GM18868 (cell line): Measurements from ENCODE around the gene CLEC2D.
"Not testable (repeated sequence)": the region's sequence is repeated elsewhere in the genome, so short reads cannot be mapped to it uniquely, and the experiment has no call there.

Experiments used
- ATAC-seq: cut with Tn5 transposase; IDR thresholded peaks from one replicate; pipeline ENCODE4 v1.9.1; 2021; ENCODE audit warnings: mild to moderate bottlenecking, moderate library complexity; ENCODE audit not compliant: unreplicated experiment

Gene CLEC2D

DNA sequence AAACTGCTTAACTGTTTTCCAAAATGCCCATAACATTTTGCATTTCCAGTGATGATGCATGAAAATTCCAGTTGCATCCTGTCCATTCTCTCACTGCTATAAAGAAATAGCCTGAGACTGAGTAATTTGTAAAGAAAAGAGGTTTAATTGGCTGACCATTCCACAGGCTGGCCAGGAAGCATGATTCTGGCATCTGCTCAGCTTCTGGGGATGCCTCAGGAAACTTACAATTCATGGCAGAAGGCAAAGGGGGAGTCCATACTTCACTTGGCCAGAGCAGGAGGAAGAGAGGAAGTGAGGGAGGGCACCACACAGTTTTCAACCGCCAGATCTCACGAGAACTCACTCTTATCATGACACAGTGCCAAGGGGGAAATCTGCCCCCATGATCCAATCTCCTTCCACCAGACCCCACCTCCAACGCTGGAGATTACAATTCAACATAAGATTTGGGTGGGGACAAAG is 18.2 kb upstream of the CLEC2D start:
- no peak for ATAC-seq

DNA sequence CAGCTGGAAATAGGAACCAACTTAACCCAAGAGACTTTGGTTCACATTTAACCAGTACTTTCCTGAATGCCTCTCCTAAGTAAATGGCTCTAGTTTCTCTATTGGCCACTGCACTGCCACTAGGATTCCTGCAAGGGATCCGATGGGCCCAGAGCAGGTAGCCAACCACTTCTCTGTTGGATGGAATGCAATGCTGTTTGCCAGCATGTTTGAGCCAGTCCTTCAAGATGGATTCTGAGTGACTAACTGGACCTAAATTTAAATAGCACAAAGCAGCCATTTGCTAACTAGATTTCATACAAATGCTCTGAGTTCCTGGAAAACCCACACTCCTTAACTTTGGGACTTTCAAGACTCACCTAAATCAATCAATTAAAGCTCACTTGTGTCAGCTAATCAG is 9.5 kb upstream of the CLEC2D start:
- no peak for ATAC-seq

DNA sequence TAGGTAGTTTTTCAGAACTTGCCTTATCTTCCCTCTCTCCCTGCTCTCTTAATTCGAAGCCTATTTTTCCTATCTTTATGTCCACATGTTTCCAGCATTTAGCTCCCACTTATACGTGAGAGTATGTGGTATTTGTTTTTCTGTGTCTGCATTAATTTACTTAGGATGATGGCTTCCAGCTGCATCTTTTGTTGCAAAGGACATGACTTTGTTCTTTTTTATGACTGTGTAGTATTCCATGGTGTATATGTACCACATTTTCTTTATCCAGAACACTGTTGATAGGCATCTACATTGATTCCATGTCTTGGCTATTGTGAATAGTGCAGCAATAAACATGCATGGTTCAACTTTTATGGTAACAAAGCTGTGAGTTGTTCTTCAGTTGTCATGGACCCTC is 7.8 kb upstream of the CLEC2D start:
- ATAC-seq, result no peak

DNA sequence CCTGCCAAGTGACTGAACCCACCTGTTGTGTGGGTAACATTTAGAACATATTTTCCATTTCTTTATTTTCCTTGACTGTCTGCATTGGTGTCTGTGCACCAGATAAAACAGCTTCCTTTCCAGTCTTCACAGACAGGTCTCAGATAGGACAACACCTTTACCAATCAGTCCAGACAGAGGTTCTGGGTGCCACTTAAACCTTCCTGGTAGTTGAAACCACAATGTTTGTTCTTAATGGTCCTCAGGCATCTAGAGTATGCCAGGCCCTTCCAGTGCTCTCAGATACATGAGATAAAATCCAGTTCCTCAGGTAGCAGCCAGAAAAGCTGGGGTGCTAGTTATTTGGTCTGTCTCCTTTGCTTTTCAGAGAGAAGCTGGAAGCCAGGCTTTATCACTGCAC is 7.0 kb upstream of the CLEC2D start:
- ATAC-seq, result no peak

DNA sequence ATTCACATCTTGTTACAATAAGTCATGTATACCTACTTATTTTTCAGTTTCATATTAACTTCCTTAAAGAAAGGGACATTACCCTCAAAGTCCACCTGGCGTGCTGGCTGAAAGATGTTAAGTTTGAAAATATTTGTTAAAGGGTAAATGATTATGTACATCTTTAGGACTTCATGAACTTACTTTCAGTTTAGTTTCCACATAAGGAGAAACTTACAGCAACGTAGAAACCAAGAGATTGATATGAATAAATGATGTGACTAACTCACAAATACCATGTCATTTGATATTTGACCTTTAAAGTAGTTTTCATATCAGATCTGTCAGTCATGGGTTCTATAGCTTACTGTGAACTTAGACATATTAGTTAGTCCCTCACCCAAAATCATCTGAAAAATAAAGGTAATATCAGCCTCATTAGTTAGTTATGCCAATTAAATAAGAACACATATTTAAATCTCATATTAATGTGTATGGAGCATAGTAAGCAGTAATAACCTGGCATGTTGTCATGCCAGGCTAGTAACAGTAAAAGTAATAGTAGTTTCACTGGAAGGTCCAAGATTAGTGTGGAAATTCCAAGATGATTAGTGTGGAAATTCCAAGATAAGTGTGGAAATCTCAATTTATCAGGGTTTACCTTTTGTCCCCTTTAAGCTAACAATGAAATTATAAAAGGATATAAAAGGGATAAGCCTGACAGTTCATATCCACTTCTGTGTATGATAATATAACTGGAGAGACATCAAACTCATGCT is 1.9 kb upstream of the CLEC2D start:
- ATAC-seq, result no peak

DNA sequence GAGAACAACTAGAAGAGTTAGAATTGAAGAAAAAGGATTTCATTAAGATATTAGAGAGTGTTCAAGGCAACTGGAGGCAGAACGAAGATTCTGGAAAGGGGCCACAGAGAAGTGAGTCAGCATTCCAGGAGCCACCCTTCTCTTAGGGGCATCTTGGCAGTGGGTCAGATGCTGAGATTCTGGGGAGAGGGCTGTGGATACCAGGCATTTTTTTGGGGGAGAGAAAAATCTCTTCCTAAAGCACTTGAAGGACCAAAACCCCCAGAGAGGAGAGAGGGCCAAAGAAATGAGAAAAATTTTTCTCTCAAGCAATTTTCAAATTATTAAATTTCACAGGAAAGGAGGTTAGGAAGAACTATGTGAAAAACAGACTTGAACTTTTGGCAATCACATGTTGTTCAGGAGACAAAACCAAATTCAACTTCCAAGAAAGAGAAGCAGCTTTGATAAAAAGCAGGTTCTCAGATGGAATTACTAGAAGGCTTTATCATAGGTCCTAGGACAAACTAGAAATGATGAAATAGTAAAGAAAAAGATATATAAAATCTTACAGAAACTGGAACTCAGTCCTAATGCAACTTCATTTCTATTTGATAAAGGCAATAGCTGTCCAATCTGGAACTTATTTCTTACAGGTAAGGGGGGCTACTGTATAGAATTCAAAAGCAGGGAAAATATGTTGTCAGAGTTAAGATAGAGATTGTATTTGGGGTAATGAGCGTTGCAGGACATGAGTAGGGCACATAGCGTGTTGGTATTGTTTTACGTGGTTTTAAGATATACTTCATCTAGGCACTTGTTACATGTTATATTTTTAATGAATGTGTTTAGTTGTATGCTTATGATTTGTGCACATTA is 1.1 kb upstream of the CLEC2D start:
- no peak for ATAC-seq

DNA sequence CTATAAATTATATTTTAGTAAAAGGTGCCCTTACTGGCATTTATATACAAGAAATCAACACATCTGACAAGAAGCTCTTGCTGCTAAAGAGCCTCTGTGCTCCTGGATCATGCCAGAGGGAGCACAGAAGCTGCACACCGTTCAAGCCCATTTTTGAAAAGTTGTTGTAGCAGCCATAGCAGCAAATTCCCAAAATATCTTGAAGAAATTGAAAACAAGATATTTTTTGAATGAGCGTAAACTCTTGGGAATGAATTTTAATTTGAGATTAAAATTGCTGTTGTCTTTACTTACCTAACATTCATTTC is 540 bp upstream of the CLEC2D start:
- no peak for ATAC-seq

DNA sequence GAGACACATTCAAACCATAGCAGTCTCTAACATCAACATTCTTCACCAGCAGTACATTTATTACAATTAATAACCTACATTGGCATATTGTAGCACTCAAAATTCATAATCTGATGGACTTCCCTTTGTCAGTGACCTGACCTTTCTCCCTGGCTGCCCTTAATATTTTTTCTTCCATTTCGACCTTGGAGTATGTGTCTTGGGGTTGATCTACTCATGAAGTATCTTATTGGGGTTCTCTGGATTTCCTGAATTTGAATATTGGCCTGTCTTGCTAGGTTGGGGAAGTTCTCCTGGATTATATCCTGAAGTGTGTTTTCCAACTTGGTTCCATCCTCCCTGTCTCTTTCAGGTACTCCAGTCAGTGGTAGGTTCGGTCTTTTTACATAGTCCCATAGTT is 2.8 kb downstream of the CLEC2D start:
- not testable (repeated sequence) for ATAC-seq

DNA sequence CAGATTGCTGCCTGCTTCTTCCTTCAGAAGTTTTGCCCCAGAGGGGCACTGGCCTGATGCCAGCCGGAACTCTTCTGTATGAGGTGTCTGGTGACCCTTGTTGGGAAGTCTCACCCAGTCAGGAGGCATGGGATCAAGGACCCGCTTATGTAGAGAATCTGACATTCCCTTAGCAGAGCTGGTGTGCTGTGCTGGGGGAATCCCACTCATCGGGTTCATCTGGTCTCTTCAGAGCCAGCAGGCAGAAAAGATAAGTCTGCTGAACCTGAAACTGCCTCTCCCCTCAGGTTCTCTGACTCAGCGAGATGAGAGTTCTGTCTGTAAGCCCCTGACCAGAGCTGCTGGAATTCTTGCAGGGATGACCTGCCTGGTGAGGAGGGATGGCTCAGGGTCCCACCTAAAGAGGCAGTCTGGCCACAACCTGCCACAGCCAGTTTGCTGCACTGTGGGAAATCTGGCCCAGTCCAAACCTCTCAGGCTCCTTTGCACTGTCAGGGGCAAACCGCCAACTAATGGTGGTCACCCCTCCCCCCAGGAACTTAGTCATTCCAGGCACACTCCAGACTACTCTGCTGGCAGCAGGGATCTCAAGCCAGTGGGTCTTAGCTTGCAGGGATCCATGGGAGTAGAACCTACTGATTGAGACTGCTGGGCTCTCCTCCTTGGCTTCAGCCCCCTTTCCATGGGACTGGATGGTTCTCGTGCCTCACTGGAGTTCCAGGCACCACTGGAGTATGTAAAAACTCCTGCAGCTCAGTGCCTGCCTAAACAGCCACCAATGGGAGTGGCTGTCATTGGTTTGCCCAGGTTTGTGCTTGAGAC is 4.1 kb downstream of the CLEC2D start:
- ATAC-seq, result peak; percentile 49

DNA sequence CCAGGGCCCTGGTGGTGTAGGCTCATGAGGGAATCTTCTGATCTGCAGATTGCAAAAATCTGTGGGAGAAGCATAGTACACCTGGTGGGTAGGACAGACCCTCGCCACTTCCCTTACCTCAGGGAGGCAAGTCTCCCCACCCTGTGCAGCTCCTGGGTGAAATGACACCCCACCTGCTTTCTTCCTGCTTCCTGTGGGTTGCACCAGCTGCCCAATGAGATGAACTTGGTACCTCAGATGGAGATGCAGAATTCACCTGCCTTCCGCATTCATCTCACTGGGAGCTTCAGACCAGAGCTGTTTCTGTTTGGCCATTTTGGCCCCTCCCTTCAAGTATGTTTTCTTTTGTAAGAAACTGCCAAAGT is 4.7 kb downstream of the CLEC2D start:
- no peak for ATAC-seq

DNA sequence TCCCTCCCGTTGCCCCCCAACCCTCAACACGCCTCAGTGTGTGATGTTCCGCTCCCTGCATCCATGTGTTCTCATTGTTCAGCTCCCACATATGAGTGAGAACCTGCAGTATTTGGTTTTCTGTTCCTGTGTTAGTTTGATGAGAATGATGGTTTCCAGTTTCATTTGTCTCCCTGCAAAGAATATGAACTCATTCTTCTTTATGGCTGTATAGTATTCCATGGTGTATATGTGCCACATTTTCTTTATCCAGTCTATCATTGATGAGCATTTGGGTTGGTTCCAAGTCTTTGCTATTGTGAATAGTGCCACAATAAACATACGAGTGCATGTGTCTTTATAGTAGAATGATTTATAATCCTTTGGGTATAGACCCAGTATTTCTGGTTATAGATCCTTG is 13.0 kb downstream of the CLEC2D start:
- ATAC-seq, result not testable (repeated sequence)

DNA sequence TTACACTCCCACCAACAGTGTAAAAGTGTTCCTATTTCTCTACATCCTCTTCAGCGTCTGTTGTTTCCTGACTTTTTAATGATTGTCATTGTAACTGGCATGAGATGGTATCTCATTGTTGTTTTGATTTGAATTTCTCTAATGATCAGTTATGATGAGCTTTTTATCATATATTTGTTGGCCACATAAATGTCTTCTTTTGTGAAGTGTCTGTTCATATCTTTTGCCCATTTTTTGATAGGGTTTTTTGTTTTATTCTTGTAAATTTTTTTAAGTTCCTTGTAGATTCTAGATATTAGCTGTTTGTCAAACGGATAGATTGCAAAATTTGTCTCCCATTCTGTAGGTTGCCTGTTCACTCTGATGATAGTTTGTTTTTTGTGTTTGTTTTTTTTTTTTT is 13.4 kb downstream of the CLEC2D start:
- not testable (repeated sequence) for ATAC-seq

DNA sequence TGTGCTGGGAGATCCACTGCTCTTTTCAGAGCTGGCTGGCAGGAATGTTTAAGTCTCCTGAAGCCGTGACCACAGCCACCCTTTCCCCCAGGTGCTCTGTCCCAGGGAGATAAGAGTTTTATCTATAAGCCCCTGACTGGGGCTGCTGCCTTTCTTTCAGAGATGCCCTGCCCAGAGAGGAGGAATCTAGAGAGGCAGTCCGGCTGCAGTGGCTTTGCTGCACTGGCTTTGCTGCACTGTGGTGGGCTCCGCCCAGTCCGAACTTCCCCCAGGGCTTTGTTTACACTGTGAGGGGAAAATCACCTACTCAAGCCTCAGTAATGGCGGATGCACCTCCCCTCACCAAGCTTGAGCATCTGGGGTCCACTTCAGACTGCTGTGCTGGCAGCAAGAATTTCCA is 15.9 kb downstream of the CLEC2D start:
- not testable (repeated sequence) for ATAC-seq

DNA sequence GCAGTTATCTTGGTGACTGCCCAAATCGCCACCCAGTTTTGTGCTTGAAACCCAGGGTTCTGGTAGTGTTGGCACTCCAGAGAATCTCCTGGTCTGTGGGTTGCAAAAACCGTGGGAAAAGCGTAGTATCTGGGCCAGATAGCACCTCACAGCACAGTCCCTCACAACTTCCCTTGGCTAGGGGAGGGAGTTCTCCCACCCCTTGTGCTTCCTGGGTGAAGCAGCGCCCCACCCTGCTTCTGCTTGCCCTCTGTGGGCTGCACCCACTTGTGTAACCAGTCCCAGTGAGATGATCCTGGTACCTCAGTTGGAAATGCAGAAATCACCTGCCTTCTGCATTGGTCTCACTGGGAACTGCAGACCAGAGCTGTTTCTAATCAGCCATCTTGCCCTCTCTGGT is 16.4 kb downstream of the CLEC2D start:
- no peak for ATAC-seq

DNA sequence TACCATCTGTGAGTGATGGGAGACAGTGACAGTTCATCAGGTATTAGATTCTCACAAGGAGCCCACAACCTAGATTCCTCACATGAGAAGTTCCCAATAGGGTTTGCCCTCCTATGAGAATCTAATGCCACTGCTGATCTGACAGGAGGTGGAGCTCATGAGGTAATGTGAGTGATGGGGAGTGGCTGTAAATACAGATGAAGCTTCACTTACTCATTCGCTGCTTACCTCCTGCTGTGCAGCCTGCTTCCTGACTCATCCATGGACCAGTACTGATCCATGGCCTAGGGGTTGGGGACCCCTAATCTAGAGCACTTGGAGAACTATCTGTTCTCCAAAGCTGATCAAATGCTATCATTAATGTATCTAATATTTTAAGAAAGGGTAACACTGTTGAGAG is 17.7 kb downstream of the CLEC2D start:
- ATAC-seq, result no peak

DNA sequence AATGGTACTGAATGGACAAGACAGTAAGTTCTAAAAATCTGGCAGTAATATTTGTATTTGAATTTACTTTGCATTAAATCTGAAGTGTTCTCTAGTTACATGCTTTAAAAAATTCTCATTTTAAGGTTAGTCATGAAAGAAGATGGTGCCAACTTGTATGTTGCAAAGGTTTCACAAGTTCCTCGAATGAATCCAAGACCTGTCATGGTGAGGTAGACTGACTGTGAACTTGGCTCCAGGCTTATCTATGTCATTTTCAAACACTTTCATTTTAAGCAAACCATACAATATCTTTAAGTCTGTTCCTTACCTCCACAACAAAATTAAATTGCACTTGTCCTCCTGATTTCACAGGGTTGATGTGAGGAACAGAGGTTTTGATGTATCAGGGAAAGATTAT is 23.4 kb downstream of the CLEC2D start:
- ATAC-seq, result no peak

DNA sequence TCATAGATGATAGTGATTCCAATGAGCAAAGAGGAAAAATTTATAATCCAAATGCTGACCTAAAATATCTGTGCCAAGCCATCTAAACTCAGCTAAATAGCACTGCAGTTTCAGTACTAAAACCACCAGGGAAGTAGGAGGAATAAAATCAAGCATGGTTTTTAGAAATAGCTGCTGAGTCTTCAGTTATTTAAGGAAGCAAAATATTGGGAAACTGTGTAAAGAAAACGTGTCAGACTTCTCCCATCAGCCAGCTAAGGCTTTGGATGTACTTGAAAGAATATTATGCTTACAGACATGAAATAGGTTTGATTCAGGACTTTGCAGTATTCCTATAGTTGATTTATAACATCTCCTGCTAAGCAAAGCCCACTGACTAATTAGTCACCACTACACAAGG is 24.7 kb downstream of the CLEC2D start:
- no peak for ATAC-seq

DNA sequence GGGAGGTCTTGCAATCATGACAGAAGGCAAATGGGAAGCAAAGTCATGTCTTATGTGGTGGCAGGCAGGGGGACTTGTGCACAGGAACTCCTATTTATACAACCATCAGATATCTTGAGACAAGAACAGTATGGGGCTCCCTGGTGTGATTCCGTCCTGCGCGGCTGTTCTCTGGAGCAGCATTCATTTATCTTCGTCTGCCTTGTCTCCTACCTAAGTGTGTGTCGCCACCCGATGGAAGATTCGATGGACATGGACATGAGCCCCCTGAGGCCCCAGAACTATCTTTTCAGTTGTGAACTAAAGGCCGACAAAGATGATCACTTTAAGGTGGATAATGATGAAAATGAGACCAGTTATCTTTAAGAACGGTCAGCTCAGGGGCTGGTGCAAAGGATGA is 25.6 kb downstream of the CLEC2D start:
- not testable (repeated sequence) for ATAC-seq

DNA sequence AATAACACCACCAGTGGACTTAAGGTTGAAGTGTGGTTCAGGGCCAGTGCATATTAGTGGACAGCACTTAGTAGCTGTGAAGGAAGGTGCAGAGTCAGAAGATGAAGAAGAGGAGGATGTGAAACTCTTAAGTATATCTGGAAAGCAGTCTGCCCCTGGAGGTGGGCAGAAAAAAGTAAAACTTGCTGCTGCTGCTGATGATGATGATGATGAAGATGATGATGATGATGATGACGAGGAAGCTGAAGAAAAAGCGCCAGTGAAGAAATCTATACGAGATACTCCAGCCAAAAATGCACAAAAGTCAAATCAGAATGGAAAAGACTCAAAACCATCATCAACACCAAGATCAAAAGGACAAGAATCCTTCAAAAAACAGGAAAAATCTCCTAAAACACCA is 26.1 kb downstream of the CLEC2D start:
- ATAC-seq, result not testable (repeated sequence)

DNA sequence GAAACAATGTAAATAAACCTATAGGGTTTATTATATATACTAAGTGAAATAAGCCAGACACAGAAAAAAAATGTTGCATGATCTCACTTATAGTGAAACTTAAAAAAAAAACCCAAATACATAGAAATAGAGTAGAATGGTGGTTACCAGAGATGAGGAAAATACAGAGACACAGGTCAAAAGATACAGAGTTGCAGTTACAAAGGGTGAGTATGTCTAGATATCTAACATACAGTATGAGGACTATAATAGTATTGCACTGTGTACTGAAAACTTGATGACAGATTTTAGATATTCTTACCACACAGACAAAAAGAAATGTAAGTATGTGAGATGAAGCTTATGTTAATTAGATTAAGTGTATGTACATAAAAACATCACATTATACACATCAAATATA is 28.1 kb downstream of the CLEC2D start:
- no peak for ATAC-seq

DNA sequence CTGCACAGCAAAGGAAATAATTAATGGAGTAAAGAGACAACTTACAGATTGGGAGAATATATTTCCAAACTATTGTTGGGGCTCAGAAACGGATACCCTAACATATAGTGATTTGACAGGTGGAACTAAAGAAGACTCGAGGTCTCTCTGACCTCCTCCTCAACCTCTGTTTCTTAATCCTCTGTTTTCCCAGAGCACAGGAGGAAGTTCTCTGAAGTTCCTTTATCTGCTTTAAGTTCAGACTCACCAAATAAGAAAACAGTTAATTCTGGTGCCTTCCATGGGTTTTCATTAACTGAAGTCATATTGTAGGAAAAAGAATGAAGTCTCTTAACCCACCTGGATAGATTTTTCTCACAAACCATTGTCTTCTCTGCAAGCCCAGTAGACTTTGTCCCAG is 29.2 kb downstream of the CLEC2D start:
- no peak for ATAC-seq
